Measurements from ENCODE around the gene KDM4B.

KDM4B gene

DNA sequence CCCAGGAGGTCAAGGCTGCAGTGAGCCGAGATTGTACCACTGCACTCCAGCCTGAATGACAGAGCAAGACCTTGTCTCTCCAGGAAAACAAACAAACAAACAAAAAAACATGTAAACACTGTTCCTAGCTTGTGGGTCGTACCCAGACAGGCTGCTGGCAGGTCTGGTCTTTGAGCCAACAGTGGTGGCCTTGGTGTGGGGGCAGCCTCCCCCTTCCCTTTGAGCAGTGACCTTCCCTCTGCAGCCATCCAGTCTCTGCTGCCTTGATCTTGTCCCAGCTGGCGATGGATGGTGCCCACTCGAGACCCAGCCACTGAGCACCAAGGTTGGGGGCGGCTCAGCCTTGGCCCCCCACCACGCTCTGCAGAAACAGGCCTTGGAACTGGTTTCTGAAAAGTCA, 143.3 kb downstream of the KDM4B start:
- no peak for DNase-seq

DNA sequence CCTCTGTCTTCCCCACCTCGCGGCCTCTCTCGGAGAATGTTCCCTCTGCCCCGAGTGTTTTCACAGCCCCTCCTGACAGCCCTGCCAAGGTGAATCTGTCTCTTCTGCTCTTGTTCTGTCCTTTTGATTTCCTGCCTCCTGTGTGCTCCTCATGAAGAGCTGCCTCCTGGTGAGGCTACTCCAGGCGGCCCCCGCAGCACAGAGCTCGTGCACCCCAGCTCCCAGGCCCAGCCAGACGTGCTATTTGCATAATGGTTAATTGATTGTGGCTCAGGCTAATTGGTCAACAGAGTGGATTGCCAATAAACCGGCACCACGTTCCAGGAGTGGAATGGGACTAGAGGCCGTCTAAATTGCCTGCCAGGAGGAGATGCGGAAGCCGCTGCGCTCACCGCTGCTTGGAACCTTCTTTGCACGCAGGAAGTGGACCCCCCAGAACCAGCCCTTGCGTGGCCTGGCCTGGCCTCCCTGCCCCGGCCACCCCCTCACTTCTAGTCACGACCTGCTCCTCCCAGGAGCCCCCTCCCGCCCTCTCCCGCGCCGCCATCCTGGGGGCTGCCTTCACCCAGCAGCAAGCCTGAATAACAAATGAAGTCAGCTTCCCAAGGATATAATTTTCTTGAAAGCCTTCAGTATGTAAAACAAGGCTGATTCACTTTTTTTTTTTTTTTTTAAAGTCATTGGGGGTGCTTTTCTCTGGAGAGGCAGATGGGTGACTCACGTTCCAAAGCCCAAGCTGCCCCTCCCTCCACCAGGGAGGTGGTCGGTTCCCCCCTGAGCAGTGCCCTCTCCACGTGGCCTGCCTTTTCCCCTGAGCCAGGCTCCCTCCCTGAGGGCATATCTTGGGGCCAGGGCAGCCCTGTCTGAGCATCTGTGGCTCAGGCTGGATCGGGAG, 144.0 kb downstream of the KDM4B start:
- DNase-seq: no peak

DNA sequence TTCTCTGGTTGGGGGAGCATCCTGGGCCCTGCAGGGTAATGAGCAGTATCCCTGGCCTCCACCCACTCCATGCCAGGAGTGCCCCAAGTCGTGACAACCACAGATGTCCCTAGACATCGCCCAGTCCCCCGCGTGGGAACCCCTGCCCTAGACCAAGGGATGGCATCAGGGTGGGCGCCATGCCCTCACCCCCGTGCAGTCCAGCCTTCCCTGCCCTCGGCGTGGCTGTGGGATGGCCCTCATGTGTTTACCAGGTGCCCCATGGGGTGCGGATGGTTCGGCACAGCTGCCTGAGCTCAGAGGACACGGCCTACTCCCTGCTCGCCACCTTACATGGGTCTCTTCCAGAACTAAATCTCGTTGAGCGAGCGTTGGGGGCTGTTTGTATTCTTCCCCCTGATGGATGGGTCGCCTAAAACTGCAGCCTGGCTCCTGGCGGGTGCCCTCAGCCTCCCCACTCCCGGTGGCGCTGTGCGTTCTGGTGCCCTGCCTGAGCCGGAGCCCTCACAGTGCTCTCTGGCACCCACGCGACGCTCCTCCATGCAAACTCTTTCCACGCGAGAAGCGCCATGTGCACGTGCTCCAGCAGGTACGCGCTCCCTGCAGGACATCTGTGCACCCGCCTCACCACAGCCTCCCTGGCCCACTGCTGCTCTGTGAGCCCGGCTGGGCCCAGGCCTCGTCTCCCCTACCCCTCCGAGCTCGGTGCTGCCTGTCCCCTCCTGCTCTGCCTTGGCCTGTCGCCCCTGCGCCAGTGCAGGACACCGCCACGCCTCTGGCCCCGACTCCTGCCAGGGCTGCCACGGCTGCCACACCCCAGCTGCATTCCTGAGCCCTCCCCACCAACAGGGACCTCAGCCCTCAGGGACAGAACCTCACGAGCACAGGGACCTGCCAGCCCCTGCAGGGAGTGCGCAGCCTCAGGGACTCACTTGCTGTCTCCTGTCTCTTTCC, 145.0 kb downstream of the KDM4B start:
- DNase-seq: no peak

DNA sequence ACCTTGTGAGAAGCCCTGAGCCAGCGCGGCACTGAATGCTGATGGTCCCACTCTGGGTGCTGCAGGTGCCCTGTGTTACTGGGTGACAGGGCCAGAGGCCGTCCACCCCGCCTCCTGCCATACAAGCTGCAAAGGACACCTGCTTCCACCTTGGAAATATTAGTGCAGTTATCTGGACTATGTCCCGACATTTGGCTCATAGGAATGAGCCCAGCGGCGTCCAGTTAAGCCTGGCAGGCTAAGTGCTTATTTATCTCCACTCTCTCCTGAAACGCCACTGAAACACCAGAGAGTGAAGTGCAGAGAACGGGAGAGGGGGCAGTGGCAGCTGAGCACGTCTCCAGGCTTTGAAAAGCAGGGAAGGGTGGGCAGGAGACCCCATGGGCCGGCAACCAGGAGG, 145.8 kb downstream of the KDM4B start:
- DNase-seq: no peak

DNA sequence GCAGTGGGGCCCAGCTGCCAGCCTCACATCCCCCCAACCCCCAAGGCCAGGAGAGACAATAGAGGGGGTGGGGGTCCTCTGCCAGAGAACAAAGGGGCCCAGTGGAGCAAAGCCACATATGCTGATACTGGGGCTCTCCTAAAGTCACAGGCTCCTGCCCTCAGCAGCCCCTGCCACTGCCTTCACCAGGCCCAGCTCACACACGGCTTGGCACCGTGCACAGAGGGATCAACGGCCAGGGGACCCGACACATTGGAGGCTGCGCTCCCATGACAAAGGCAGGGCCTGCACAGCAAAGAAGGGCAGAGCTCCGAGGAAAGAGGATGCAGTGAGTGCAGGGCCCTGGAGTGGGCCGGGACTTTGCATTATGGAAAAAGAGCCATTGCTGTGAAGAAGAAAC, 146.4 kb downstream of the KDM4B start:
- no peak for DNase-seq

DNA sequence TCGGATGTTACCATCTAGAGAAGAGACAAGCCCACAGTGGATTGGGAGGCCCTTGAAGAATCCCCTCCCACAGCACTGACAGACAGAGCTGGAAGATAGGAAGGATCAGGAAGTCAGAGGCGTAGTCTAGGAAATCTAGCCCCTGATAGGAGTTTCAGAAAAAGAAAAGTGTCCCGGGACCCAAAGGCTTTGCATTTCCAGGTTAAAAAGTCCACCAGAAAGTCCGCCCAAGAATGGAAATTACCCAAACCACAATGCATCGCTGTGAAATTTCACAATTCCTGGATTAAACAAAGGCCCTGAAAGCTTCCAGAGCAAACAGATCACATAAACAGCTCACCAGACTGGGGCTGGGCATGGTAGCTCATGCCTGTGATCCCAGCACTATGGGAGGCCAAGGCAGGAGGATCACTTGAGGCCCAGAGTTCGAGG, 146.9 kb downstream of the KDM4B start:
- no peak for DNase-seq

DNA sequence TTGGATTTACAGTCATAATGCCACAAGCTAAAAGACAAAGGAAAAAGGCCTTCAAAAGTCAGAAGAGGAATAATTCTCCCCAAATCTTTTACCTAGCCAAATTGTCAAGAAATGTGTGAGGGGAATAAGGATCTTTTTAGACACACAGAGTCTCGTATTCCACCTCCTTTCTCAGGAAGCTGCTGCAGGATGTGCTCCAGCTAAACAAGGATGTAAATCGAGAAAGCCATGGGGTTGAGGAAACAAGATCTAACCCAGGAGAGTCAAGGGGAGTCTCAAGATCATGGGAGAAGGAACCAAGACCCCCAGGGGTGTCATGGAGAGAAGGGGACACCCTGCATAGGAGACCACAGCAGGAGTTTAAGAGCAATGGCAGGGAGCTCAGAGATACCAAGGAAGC, 147.4 kb downstream of the KDM4B start:
- no peak for DNase-seq

DNA sequence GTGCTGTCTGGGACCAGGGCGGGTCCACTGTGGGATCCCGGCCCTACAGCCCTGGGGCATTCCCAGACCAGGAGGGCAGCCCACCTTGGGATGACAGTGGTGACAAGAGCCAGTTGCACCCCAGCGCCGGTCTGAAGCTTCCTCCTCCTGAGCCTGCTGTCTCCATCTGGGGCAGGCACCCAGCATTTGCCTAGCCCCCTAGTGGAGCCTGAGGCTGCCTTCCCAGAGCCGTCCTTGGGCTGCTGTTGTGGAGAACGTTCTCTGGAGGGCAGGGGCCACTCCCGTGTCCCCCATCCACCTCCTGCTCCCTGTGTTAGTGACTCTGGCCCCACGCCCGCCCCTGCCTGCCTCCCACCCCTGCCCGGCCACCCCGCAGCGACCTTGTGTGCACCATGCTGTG, 148.5 kb downstream of the KDM4B start:
- no peak for DNase-seq

DNA sequence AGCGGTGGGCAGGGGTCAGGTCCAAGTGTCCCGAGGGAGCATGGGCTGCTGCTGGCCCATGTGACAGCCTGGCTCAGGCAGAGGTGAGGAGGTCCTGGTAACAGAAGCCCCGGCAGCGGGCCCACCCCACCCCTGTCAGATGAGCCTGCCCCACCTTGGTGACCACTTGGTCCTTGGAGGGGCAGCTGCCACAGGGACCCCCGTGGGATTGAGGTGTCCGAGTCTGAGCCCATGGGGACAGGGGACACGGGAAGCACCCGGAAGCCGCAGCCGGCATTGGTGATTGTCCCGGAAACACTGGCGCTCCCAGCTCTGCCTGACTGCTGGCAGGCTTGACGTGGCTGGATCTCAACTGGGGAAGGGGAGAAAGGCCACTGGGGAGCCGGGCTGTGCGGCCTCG, 149.1 kb downstream of the KDM4B start:
- DNase-seq: no peak

DNA sequence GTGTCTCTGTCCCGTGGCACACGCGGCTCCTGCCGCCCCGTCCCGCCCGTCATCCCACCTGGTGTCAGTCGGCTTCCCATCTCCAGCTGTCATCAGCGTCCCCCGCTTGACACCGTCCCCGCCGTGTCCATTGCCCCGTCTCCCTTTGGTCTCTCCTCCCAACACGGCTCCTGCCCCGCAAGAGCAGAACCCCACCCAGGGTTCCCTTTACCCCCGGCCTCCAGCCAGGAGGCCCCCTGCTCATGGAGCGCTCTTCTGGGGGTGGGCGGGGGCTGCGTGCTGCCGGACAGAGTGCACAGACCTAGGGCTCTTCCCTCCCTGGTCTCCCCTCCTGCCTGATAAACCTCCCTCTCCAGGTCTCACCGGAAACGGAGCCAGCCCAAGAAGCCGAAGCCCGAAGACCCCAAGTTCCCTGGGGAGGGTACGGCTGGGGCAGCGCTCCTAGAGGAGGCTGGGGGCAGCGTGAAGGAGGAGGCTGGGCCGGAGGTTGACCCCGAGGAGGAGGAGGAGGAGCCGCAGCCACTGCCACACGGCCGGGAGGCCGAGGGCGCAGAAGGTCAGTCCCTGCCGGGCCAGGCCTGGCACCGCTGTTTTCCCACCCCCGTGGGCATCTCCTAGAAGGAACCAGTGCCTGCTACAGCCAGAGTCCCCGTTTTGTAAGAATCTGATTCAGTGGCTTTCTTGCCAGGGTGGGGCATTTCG, 150.5 kb downstream of the KDM4B start:
- DNase-seq: no peak

DNA sequence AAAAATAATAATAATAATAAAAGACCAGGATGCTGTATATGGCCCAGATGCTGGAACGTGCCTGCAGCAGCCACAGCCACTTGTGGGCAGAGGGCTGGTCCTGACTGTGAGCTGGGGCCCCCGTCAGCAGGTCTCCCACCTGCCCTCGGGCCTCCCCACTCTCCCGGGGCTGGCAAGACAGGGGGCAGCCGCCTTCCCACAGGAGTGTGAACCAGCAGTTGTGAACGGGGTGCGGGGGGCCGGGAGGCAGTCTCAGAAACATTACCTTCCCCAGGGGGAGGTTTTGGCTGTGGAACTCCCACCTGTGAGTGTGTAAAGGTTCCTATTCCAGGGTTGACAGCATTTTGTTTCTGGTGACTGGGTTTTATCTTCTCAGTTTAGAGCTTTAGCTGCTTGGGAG, 151.4 kb downstream of the KDM4B start:
- DNase-seq: no peak

DNA sequence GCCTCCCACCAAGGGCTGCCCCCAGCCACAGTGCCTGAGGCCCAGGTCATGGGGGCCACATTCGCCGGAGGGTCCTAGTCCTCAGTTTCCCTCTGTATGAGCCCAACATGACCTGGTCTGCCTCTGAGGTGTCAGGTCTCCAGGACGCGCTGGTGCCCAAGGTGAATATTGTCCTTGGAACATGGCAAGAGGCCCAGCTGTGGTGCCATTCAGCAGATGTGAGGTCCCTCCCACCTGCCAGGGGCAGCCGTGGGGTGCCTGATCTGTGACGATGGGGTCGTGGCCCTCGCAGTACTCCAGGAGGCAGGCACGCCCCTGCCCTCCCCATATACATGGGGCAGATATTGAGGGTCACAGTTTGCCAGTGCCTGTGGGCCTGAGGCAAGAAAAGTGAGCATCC, 151.9 kb downstream of the KDM4B start:
- no peak for DNase-seq

DNA sequence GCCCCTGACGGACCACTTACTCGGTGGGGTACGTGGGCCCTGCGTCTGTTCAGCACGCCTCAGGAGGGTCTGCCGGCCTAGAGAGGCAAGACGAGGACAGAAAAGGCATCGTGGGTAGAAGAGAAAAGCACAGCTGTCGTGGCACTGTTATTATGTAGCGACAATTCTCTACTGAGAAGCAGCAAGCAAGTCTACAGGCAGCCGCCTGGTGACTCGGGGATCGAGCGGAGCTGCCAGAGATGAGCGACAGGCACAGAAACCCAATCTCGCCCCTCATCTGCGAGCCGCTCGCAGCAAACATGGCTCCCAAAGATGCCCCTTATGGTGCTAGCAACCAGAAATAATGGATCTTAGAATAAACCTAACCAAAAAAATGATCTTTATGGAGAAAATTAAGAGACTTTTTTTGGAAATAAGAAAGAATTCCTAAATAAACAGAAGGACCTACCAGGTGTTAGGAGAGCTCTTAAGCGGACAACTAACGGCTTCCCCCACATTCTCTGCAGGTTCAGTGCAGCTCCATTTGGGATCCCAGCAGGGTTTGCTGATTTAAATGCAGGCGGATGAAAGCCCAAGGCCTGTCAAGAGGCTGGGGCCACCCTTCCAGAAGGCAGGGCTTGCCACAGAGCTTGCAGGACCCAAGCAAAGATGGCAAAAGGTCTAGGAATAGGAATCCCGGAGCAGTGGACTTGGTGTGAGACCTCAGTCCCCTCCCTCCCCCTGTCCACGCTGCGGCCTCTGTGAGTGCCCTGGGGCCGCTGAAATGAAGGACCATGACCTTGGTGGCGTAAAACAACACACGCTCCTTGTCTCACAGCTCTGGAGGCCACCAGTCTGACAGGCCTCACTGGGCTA, 152.6 kb downstream of the KDM4B start:
- no peak for DNase-seq

DNA sequence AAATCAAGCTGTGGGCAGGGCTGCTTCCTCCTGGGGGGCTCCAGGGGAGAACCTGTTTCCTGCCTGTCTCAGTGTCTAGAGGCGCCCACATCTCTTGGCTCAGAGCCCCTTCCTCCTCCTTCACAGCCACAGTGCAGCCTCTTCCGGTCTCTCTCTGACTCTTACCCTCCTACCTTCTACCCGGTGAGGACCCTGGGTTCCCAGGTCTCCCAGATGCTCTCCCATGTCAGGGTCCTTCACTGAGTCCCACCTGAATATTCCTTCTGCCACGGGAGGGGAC, 153.1 kb downstream of the KDM4B start:
- DNase-seq: no peak

DNA sequence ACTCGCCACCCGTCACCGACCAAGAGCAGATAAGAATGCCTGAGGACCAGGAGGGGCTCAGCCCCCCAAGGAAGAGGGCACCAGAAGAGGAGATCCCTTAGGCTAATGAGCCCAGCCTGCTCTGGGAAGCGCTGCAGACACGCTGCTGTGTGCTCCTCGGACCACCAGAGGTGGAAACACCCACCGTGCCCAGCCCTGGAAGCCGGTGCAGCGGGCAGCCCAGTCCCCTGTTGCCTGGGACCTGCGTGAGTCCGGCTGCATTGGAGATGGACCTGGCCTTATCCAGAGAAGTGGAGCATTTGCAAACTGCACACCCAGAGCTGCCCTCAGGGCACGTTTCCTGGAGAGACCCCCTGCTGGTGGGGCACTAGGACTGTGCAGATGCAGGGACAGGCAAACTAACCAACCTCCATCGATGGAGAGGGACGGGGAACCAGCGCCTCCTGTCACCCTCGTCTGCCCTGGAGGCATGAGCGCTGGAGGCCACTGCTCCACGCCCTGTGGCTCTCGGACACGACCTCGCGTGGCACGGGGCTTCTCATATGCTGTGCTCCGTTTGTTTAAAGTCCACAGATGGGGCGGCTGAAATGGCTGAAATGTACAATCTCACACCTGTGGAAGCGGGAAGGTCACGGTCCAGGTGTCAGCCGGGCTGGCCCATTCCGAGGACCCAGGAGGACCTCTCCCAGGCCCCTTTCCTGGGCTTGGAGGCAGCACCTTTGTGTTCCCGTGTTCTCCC, 153.9 kb downstream of the KDM4B start:
- DNase-seq: no peak

DNA sequence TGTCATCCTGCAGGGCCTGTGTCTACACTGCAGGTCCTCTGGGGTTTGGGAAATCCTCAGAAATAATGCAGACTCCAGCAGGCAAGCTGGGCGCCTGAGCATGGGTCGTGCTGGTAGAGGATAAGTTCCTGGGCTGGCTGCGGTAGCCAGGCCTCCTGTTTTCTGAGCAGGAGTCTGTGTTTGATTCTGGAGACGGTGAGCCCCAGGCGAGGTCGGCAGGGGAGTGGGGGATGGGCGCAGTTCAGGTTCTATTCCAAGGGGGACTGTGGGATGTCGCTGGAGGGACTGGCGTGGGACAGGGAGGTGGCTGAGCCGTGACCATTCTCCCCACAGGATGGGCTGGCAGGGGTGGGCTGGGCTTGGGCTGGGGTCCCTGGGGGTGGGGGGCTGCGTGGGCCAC, 154.7 kb downstream of the KDM4B start:
- no peak for DNase-seq

DNA sequence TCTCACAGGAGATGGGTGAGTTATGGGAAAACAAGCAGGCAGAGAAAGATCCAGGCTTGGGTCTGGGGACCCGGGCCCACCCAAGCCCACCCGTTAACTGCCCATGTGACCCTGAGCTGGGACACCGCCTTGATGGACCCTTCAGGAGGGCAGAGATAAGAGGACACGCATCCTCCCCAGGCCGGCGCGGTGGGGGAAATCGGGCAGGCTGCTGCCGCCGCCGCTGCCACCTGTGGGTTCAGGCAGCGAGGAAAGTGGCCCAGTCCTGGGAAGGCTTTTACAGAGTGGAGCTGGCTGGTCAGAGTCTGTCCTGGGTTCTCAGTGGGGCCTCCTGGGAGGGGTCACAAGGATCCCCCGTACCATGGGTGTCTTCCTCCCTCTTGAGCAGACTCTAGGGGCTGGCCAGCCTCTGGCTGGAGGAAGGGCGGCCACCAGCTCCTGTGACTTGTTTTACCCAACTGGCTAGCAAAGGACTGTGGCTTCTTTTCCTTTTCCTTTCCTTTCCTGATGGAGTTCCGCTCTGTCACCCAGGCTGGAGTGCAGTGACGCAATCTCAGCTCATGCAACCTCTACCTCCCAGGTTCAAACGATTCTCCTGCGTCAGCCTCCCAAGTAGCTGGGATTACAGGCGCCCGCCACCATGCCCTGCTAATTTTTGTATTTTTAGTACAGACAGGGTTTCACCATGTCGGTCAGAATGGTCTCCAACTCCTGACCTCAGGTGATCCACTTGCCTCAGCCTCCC, 155.4 kb downstream of the KDM4B start:
- DNase-seq: no peak

DNA sequence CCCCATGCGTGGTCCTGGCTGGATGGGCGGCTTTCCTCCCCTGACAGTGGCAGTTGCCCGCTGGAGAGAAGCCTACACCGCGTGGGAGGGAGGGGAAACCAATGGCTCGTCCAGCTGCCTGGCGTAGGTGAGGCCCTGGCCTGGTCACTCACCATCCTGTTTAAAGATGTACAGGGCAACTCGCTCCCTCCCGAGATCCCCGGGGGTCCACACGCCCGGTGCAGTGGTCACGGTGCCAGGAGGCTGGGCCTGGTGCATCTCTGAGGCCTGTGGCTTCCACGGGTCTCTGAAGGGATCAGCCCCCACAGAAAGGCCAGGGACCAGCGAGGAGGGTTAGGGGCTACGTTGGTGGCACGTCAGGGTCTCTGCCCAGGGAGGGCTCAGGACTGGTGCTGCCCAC, 156.5 kb downstream of the KDM4B start:
- DNase-seq: no peak

DNA sequence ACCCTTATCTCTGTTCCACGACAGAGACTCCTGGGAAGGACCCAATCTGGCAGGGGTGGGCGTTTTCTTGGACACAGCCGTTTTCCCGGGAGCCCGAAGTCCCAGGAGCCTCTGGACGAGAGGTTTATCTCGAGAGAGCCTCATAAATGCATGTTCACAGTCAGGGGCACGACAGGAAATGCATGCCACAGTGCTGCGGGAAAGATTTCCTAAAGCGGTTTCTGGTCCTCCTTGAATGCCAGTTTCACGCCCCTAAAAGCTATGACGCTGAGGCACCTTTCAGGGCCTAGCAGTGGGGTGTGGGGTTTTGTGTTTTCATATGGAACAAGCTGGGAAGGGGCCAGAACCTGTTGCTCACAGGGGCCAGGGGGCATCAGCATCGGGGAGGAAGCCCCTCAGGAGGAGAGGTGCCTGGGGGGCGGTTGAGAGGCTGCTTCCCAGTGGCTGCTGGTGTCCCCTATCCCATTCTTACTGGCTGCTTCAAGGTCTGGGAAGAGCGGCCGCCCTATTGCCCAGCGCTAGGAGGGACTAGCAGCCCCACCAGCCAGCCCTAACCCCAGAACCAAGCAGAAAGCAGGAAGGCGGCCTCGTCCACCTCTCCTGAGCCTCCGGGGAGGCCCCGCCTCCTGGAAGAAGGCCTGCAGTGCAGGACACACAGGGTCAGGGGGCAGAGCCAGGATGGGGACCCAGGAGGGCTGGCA, 157.0 kb downstream of the KDM4B start:
- DNase-seq: no peak

DNA sequence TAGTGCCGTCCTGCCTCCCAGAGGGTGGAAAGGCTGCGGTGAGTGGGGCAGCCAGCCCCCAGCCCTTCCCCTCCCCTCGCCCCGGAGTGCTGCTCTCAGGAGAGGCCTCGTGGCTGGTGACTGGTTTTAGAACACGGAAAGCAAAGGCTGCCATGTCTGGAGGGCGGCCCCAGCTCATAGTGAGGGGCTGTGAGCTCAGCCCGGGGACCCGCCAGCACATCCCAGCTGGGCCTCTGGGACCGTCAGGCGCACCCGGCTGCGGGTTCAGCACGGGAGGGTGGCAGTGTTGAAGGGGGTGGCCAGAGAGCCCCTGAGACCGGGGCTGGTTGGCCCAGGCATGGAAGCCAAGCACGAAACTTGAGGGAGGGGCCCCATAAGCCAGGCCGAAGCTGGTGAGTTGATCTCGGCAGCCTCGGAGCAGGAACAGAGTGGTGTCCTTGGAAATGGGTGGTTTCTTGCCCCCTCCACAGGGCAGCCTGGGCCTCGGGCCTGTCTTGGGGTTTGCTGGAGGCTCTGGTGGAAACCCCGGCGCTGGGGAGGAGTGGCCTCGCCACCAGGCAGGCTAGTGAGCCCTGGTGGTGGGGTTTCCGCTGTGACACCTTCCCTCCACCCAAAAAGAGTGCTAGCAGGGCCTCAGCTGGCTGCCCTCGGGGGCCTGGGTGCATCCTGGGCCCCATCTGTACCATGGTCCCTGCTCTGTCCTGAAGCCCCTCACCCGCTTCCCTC, 157.7 kb downstream of the KDM4B start:
- no peak for DNase-seq

Measured in SW 1271 (cell line).